ENCODE measurements around the gene OR1I1.

Gene OR1I1

DNA sequence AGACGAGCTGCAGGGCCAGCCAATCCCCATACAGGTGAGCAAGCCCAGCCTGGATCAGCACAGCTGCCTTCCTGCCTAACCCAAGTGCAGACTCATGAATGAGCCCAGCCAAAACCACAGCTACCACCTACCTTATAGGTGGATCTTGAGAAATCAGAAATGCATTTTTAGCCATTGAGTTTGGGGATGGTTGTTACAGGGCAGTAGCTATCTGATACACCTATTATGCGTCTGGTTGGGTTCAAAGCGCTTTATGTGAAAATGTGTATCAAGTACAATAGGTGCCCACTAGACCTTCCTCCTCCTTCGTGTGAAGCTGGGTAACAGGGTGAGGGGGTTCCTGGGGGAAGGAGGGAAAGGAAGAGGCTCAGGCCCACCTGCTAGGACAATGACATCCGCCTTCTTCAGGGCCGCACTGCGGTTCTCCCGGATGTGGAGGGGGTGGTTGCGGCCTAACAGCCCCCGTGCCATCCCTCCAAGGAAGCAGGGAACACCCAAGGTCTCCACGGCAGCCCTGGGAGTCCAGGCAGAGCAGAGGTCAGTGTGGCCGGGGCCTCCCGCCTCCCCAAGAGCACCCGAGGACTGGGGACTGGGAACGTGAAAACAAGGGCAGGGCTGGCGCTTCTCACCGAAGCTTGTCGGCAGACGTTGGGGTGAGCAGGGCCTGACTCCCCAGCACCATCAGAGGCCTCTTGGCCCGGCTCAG, 36.9 kb downstream of the OR1I1 start:
- no peak for DNase-seq (ENCODE audit: low read depth)

DNA sequence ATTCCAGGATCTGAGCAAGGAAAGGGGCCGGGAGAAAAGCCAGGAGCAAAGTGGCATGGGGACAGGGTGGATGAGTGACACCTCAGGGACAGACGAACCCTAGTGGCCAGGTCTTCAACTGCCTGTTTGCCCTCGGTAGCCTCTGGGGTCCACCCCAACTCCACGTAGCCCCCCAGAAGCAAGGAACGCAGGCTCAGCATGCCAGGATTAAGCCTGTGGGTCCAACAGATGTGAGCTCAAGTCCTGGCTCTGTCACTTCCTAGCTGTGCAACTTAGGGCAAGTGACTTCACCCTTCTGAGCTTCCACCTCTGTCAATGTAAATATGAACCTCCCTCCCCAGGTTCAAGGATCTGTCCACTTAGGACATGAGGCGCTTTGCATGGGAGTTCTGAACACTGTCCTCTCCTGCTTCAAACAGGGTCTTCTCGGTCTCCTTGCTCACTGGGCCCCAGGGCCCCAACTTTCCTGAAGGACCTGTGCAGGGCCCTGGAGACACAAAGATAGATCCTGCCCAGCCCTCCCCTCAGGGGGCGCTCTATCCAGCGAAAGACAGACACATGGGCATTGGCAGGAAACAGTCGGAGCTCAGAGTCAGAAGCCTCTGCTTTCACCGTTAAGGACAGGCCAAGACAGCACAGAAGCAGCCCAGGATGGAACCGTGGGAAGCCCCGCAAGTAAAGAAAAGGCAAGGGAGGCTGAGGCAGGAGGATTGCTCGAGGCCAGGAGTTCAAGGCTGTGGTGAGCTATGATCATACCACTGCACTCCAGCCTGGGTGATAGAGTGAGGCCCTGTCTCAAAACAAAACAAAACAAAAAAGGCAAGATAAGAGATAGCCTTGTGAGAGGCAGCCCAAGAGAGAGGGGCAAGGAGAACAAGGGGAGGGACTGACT, 38.4 kb downstream of the OR1I1 start:
- DNase-seq (ENCODE audit: low read depth) = no peak

DNA sequence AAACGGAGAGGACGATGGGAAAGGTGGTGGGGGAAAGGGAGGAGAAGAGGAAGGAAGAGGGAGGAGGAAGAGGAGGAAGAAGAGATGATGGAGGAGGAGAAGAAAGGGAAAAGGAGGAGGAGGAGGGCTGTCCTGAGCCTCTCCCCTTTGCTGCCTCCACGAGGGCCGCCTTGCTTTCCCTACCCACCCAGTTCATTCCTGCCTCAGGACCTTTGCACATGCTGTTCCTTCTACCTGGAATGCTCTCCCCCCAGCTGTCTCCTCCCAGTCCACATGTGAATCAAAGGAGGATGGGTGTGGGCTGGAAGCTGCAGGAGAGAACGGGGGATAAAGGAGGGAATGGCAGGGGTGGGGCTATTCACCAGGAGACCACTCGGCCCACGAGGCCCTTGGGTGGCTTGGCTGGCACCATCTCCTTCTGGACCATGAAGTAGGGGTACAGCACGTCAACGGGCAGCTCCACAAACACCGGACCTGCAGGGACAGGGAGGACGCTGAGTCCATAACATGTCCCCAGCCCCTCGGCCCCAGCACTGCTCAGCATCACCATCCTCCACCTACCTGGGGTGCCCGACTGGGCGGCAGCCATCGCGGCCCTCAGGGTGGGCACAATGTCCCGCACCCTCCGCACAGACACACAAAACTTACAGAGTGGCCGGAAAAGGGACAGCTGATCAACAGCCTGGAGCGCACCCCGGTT, 40.5 kb downstream of the OR1I1 start:
- DNase-seq (ENCODE audit: low read depth) = no peak

DNA sequence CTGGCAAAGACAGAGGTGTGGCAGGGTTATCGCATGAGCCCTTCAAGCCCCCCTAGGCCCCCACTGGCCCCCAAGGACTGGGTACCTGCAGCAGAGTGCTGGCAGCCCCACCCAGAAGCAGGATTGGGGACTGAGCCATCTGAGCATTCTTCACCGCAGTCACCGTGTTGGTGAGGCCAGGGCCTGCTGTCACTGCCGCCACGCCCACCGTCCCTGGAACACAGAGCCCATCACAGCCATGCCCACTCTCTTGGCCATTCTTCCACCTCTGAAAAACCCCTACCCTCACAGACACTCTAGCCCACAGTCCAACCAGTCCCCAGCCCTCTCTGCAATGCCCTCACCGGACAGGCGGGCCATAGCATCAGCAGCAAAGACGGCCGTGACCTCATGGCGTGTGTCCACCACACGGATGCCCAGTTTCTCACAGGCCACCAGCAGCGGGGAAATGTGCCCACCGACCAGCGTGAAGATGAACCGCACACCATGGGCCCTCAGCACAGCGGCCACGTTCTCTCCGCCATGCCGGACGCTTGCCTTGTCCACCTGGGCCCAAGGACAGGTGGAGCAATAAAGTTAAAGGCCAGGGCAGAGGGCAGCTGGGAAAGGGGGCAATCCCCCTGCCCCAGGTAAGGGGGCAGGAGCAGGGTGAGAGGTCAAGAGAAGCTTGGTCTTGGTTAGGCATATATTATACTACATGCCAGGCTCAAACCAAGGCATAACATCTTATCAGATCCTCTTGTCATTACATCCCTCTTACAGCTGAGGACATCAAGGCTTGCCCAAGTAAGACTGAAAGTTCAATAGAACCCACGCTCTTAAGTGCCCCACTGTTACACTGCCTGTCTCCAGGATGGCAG, 41.2 kb downstream of the OR1I1 start:
- DNase-seq (ENCODE audit: low read depth) = no peak

DNA sequence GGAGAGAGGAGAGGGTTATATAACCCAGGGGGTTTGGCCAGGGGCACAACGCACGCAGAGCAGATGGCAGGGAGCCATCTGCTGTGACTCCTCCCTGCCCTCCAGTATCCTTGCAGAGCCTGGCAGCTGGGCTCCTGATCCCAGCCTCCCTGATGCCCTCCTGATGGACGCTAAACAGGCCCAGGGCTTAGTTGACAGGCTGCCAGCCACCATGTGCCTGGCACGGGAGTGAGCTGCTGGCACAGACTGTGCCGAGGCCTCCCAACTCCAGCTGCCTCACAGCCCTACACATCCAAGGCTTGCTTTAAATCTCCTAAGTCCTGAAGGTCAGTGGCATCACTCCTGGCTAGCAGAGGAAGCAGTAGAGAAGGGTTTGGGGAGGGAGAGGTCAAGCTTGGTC, 41.9 kb downstream of the OR1I1 start:
- no peak for DNase-seq (ENCODE audit: low read depth)

DNA sequence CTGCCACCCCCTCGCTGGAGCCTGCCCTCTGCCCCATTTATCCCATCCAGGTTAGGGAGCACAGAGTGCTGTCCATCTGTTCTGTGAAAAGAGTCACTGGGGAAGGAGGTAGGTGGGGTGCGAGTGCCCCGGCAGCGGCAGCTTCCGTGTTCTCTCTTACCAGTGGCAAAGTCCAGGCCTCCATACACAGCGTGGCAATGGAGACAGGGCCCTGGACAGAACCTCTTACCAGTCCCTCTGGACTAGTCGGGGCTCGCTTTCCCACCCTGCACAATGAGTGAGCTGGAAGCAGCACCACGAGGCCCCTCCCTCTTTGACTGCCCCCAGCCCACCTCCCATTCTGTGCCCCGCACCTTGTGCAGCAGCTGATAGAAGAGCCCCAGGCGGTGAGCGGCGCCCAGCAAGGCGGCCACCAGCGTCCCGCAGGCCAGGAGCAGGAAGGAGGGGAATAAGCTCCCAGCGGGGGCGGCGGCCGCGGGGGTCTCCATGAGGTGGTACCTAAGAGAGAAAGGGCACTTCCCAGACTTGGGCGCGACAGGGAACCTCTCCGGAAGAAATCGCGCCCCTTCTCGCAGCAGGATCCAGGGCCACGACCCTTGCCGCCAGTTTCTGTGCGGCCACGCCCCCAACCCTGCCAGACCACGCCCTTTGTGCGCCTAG, 42.7 kb downstream of the OR1I1 start:
- no peak for DNase-seq (ENCODE audit: low read depth)

DNA sequence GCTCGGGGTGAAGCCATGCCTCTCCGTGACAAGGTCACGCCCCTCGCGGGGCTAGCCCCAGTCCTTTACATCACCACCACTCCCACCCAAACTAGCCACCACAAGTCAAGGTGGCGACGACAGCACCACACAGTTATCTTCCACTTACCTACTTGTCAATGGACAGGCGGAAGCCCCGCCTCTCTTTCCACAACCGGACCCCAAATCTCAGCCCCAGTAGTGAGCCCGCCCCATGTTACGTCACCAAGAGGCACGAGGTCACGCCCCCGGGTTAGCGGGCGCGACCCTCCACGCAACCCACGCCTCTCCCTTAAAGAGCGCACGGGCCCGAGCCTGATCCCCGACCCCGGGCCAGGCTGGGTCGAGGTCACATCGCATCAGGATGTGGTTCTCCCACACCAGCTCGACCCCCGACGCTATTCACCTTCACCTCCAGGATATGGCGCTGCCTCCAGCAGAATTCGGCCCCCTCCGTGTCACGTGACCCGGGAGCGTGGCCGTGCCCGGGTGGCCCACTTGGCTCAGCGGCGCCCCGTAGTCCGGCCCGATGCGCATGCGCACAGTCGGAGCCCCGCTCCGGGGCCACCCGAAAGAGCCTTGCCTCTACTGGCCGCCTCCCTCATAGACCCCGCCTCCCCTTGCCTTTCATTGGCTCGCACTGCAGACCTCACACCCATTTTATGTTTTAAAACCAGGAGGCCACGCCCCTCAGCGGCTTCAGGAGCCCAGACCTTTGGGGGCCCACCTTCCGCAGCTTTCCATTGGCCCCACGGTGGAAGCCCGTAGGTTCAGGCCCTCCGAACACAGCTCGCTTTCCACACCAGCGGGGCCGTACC, 43.4 kb downstream of the OR1I1 start:
- peak; percentile 94 for DNase-seq (ENCODE audit: low read depth)

DNA sequence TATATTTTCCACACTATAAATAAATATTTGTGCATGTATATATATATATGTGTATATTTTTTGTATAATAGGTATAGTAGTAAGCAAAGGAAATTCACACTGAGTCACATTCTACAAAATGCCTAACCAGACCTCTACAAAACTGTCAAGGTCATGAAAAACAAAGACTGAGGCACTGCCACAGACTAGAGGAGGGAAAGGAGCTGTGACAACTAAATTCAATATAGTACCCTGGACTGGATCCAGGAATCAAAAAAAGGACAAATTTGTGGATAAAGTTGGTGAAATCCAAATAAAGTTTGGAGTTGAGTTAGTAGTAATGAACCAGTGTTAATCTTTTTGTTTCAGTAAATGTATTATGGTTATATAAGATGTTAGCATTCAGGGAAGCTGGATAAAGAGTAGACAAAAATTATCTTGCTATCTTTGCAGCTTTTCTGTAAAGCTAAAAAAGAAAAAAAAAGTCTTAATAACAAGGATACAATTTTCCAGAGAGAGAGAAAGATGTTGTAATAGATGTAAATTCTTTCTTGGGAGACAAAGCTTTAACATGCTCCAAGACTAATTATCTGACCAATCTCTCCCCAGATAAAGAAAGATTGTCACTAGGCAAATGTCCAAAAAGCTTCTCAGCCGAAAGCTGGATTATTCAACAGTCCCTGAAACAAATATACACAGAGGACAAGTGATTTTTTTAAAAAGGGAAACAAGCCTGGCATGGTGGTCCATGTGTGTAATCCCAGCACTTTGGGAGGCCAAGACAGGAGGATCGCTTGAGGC, 44.3 kb downstream of the OR1I1 start:
- no peak for DNase-seq (ENCODE audit: low read depth)

DNA sequence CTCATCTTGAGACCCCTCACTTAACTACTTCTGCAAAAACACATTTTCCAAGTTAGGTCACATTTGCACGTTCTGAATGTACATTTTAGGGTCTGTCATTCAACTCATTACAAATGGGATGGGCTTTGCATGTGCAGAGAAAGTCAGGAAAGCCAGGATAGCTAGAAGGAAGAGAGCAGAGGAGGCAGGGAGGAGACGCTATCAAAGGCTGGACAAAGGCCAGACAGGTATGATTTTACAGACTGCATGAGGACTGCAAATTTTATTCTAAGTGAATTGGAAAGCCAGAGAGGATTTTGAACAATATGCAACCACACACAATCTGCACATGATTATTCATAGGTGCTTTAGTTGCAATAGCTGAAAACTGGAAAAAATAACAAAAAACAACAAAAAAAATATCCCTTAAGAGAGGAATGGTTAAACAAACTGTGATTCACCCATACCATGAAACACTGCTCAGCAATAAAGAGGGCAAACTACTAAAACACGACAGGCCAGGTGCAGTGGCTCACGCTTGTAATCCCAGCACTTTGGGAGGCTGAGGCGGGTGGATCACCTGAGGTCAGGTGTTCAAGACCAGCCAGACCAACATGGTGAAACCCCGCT, 46.3 kb downstream of the OR1I1 start:
- DNase-seq (ENCODE audit: low read depth) = no peak

DNA sequence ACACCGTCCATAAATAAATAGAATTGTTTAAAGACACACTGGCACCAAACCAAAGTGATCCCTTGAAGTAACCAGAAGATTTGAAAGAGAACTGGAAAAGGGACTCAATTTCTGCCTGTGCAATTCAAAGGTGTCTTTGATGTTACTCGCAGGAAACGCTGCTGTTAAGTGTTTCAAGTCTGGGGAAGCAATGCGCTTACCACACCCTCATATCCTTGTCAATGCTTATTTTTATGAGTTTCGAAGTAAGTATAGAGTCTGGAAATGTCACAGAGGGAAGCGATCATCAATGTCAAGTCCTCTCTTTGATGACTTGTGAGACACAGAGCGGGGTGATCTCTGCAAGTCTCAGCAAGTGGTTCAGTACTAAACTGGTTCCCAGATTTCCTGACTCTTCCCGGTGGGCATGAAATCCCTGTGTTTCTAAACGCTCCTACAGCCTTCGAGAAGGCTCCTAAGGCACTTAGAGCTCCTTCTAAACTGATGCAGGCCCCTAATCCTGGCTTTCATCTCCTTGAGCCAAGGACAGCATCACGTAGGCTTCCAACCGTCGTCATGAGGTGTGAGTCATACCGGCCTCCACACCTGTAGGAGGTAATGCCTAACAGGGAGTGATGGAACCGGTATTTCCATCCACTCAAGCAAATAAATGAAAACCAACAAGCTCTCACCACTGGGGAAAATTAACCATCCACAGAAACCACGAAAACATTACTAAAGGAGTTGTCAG, 48.0 kb downstream of the OR1I1 start:
- DNase-seq (ENCODE audit: low read depth) = no peak

DNA sequence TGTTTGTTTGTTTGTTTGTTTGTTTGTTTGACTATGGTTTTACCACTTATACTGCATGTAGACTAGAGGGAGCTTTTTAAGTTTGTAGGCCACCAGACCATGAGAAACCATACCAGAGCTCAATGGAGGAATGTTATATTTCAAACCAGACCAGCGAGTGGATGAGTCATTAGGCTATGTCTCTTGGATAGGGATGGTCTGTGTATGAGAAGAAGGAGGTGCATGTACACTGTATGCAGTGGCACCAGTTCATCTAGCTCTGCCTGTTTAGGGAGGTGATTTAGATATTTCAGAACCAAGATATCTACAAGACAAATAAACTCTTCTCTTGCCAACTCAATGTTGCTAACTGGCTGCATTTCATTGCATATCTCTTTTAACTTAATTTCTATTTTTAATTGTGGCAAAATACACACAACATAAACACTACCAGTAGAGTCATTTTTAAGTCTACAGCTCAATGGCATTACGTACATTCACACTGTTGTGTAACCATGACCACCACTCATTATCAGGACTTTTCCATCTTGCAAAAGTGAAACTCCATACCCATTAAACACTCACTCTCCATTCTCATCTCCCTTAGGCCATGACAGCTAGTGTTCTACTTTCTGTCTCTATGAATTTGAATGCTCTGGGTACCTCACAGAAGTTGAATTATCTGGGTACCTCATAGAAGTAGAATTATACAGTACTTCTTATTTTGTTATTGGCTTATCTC, 54.4 kb downstream of the OR1I1 start:
- no peak for DNase-seq (ENCODE audit: low read depth)

DNA sequence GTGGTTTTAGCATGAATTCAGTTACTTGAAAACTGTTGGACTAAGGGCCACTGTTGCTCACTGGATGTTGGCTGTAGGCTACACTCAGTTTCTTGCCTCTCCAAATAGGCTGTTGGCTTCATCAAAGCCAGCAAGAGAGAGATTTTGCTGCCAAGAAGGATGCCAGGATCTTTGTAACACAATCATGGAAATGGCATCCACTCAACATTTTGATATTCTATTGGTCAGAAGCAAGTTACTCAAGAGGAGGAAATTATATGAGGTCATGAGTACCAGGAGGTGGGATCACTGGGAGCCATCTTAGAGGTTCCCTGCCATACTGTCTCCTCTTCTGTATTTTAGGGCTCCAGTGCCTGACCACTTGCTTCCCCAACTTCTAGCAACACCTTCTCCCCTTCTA, 55.8 kb downstream of the OR1I1 start:
- DNase-seq (ENCODE audit: low read depth) = no peak

DNA sequence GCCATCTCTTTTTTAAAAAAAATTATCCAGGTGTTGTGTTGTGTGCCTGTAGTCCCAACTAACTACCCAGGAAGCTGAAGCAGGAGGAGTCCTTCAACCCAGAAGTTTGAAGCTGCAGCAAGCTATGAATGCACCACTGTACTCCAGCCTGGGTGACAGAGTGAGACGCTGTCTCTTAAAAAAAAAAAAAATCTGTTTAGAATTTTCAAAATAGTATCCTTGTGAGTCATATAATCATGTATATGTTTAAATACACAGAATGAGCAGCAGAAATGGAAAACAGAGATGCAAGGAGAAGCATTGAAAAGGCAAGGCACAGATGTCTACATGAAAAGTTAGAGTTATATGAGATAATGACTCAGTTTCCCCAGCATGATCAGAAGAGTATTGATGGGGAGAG, 56.4 kb downstream of the OR1I1 start:
- no peak for DNase-seq (ENCODE audit: low read depth)

DNA sequence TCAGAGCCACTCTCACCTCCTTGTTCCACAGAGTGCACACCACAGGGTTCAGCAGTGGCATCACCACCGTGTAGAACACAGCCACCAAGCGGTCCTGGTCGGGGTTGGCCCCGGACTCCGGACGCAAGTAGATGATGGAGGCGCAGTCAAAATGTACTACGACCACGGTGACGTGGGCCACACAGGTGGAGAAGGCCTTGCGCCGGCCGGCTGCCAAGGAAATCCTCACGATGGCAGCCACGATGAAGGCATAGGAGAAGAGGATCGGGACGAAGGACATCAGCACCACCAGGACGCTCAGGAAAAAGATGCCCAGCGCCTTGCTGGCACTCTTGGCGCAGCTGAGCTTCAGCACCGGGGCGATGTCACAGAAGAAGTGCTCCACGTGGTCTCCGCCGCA, 59.1 kb downstream of the OR1I1 start:
- no peak for DNase-seq (ENCODE audit: low read depth)

DNA sequence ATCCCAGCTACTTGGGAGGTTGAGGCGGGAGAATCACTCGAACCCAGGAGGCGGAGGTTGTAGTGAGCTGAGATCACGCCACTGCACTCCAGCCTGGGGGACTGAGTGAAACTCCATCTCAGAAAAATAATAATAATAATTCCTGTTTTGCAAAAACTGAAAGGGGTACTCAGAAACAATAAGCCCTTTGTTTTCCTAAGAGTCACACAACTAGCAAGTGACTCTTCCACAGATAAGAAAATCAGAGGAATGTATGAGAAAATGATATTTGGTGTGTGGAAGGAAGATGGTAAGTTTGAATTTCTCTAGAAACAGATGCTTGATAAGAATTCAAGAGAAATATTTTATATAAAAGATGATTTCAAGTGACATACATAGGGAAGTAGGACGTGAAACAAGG, 60.3 kb downstream of the OR1I1 start:
- DNase-seq (ENCODE audit: low read depth) = no peak
